GM23248 (cell line): ENCODE measurements around the gene SIGLEC12.

ENCODE experiments used
- EZH2 ChIP-seq: fragments of 200-600 bp; sonication (generic); IDR thresholded peaks from 2 replicates; pipeline ENCODE4 v1.6.1; 2018; ENCODE audit warnings: antibody characterized with exemption, mild to moderate bottlenecking; ENCODE audit not compliant: insufficient read depth, poor library complexity, severe bottlenecking
- EZH2phosphoT487 ChIP-seq: fragments of 200-600 bp; sonication (generic); IDR thresholded peaks from 2 replicates; pipeline ENCODE4 v1.6.1; 2018; ENCODE audit warnings: antibody characterized with exemption, moderate library complexity, mild to moderate bottlenecking, low read depth; ENCODE audit not compliant: insufficient read depth

GRCh38 chr19:51450730-51451307, 50.8 kb downstream of the SIGLEC12 start:
- TF ChIP-seq EZH2 = no peak
- no peak for TF ChIP-seq EZH2phosphoT487
